Islet of Langerhans (tissue), 1 donor: ENCODE measurements around the gene SYNPO2.
A peak's percentile ranks its signal among the peaks of the same experiment; 100 is the strongest.

Experiments
- FAIRE-seq: peaks from one replicate; lab custom pipeline; 2011; peaks lifted over from hg19 to GRCh38; lab: Jason Lieb, UNC

SYNPO2 gene

GRCh38 chr4:118879409-118879808 is 9.2 kb upstream of the SYNPO2 start:
- no peak for FAIRE-seq

- no peak for FAIRE-seq
Measured at GRCh38 chr4:118881512-118882146, 7.0 kb upstream of the SYNPO2 start.

GRCh38 chr4:118883861-118884260 is 4.8 kb upstream of the SYNPO2 start:
- FAIRE-seq = no peak

- FAIRE-seq = no peak
Measured at GRCh38 chr4:118884716-118885115, 3.9 kb upstream of the SYNPO2 start.

GRCh38 chr4:118889312-118889691 is 648 bp downstream of the SYNPO2 start:
- no peak for FAIRE-seq

GRCh38 chr4:118894034-118894433 is 5.4 kb downstream of the SYNPO2 start:
- no peak for FAIRE-seq

GRCh38 chr4:118898221-118898620 is 9.6 kb downstream of the SYNPO2 start:
- FAIRE-seq = no peak

GRCh38 chr4:118898684-118899138 is 10.1 kb downstream of the SYNPO2 start:
- FAIRE-seq = no peak

GRCh38 chr4:118904418-118904817 is 15.8 kb downstream of the SYNPO2 start:
- no peak for FAIRE-seq

- FAIRE-seq = no peak
Measured at GRCh38 chr4:118904935-118905334, 16.3 kb downstream of the SYNPO2 start.

- no peak for FAIRE-seq
Measured at GRCh38 chr4:118905566-118905965, 16.9 kb downstream of the SYNPO2 start.

- FAIRE-seq = no peak
Measured at GRCh38 chr4:118909173-118909956, 20.7 kb downstream of the SYNPO2 start.

- FAIRE-seq = no peak
Measured at GRCh38 chr4:118910221-118910620, 21.6 kb downstream of the SYNPO2 start.

- no peak for FAIRE-seq
Measured at GRCh38 chr4:118911238-118911703, 22.6 kb downstream of the SYNPO2 start.

GRCh38 chr4:118915468-118915867 is 26.8 kb downstream of the SYNPO2 start:
- no peak for FAIRE-seq

- no peak for FAIRE-seq
Measured at GRCh38 chr4:118916691-118917289, 28.1 kb downstream of the SYNPO2 start.

- peak; percentile 21 for FAIRE-seq
Measured at GRCh38 chr4:118917582-118917981, 28.9 kb downstream of the SYNPO2 start.

GRCh38 chr4:118918388-118918787 is 29.7 kb downstream of the SYNPO2 start:
- FAIRE-seq = no peak

GRCh38 chr4:118920247-118920646 is 31.6 kb downstream of the SYNPO2 start:
- FAIRE-seq = no peak

GRCh38 chr4:118921786-118922185 is 33.1 kb downstream of the SYNPO2 start:
- no peak for FAIRE-seq

GRCh38 chr4:118923891-118924290 is 35.2 kb downstream of the SYNPO2 start:
- FAIRE-seq = no peak

- FAIRE-seq = peak; percentile 92
Measured at GRCh38 chr4:118927974-118928373, 39.3 kb downstream of the SYNPO2 start.

GRCh38 chr4:118930255-118930654 is 41.6 kb downstream of the SYNPO2 start:
- no peak for FAIRE-seq
